ENCODE data around the gene CAPN12. TPM values are rescaled to one million over a fixed set of nuclear protein-coding genes. Genes with fewer than 3 reads are reported as not detected.

The CAPN12 gene
- total and polyA plus RNA-seq, 10 of the 15 experiments (the other 5 are each of a cell fraction or from before 2014, with no cell fraction given) = 0.64 to 4.6 (median 2.0) TPM

GRCh38 chr19:38726284-38726673 is 18.0 kb downstream of the CAPN12 start:
- no peak overlapping the region for H2AFZ ChIP-seq (ENCODE audit: control insufficient read depth, low read depth, low read length)
- no peak overlapping the region for H3K4me2 ChIP-seq (ENCODE audit: control insufficient read depth, insufficient read depth)
- FAIRE-seq (no peak), DNase-seq (ENCODE audit: low read depth, low spot score) (no peak), ATAC-seq (no peak)
- peaks cover 14 to 44% of the 10 kb centered on the region in 2 experiments for H3K36me3 ChIP-seq (ENCODE audit: control insufficient read depth in 2 of 2, insufficient read depth in 2 of 2, low read length in 1 of 2)
- POLR2A ChIA-PET = interaction anchor here (0.5 to 1.1 kb wide), 2 partner anchors 79 to 1832 kb away, joined by 3 read pairs; partner anchors contain the start of gene ACTN4
- H3K4me1 ChIP-seq (ENCODE audit: control insufficient read depth, insufficient read depth, low read length) = no peaks in the 10 kb centered on the region
- H3K4me3 ChIP-seq = no peak overlapping the region
- in situ Hi-C loops (cut with MboI) = no loop called here
- 87% methylated on average over 6 of the region's 6 CpGs for WGBS (ENCODE audit: insufficient coverage, insufficient replicate concordance, low lambda C conversion rate, missing lambda C conversion rate)
- no peaks in the 10 kb centered on the region for H3K79me2 ChIP-seq (ENCODE audit: control insufficient read depth, insufficient read depth, low read length)
- H3K27ac ChIP-seq (ENCODE audit: control insufficient read depth, insufficient read depth) = no peak overlapping the region
- CTCF ChIA-PET = interaction anchor here (0.6 to 1.1 kb wide), 2 partner anchors 166 to 204 kb away, joined by 3 to 4 read pairs; partner anchors contain the start of genes MRPS12 and SARS2
- H4K20me1 ChIP-seq (ENCODE audit: control insufficient read depth, insufficient read depth) = no peaks in the 10 kb centered on the region
- intact Hi-C loops (cut with micrococcal nuclease; ENCODE audit: unreplicated experiment) = no loop called here
- no peak for TF ChIP-seq RUNX3 (IDR thresholded peaks at IDR 0.05; ENCODE audit: low read length)
- no peak for TF ChIP-seq TCF7 (IDR thresholded peaks at IDR 0.05; ENCODE audit: borderline replicate concordance)
- no peak for TF ChIP-seq PKNOX1 (IDR thresholded peaks at IDR 0.05)
- TF ChIP-seq BCLAF1 (IDR thresholded peaks at IDR 0.05) = no peak
- TF ChIP-seq SREBF2 (IDR thresholded peaks at IDR 0.05; ENCODE audit: low read length) = no peak
- TF ChIP-seq POLR2AphosphoS2 (IDR thresholded peaks at IDR 0.05; ENCODE audit: low read depth, low read length) = no peak
- no peak for TF ChIP-seq BMI1 (IDR thresholded peaks at IDR 0.05; ENCODE audit: borderline replicate concordance)
- TF ChIP-seq CBX5 (IDR thresholded peaks at IDR 0.05; ENCODE audit: low read depth) = no peak
- no peak for TF ChIP-seq RB1 (IDR thresholded peaks at IDR 0.05; ENCODE audit: borderline replicate concordance)
- TF ChIP-seq MTA2 (IDR thresholded peaks at IDR 0.05; ENCODE audit: low read depth) = no peak
- H3K9me3 ChIP-seq (replicated peaks; ENCODE audit: control insufficient read depth, insufficient read depth, low read length) = no peaks in the 10 kb centered on the region
- BruUV-seq (replicated peaks) = no TSS peak
- no peak overlapping the region for H3K9ac ChIP-seq (ENCODE audit: control insufficient read depth, insufficient read depth, low read length)
- H3K27me3 ChIP-seq (replicated peaks in 1 of 2; ENCODE audit: control insufficient read depth in 2 of 2, insufficient read depth in 2 of 2, low read length in 1 of 2) = no peaks in the 10 kb centered on the region
- RAD21 ChIA-PET (ENCODE audit: unreplicated experiment) = interaction anchor here (0.5 kb wide), 1 partner anchor 206 kb away, joined by 3 read pairs; no protein-coding TSS in a partner anchor
- SMC1A ChIA-PET (ENCODE audit: uncharacterized antibody, unreplicated experiment) = no interaction called here

Measured in GM12878 (cell line).